Measurements from ENCODE around the gene C12orf42.

The C12orf42 gene

DNA sequence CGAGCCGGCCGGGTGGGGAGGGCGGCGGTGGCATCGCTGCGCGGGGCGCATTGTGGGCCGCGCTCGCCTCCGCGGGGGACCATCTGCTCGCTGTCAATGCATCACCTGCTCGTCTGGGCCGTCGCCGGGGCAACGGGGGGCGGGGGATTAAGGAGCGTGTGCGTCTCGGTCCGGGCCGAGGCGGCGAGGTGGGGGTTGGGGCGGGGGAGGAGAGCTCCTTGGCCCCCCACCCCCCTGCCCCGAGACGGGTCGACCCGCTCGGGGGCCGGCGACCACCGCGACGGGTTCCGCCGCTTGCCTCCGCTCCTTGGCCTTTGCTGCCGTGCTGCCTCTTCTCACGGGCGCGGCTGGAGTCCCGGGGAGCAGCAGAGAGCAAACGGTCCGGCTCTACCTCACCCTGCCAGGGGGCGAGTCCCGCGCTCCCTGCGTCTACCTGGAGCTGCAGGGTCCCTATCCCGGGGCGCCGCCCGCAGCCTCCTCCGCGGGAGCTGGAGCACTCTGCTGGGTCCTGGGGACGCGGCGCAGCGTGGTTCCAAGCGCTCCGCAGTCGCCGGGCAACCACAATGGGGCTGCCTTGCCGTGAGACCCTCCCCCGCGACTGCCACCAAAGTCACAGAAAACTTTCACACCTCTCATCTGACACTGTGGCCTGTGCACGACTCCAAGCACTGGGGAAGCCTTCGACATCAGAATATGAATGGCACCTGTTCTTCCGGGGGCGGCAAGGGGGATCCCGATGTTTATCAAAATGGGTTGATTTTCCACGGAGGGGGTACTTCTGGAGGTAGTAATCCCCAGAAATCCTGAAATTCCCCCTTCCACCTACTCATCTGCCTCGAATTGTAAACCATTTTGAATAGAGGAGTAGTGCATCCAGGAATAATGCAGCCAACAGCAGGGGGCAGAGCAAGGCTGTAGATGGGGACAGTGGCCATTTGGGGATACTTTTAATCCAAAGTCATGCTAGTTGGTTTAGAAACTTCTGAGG lies at the start of gene C12orf42:
Gene C12orf42, minus strand, starts transcription at position 500 of the 988 bp plus-strand sequence. CDS start 17,542 bp downstream, outside the sequence.
- peak; percentile 20 for DNase-seq

DNA sequence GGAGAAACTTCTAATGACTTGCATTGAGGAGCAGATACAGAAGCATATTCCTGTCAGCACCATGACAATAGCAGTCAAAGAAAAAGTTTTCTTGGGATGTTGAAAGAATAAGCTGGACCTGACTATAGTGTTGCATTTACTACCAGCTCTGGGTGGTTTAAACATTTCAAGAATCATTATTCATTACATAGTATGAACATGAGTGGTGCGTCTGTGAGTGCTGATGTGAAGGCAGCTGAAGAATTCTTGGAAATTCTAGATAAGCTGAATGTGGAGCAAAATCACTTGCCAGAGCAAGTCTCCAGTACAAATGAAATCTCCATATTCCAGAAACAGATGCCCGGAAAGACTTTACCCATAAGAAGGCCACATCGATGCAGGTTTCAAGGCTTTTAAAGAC lies 46.3 kb upstream of the C12orf42 start:
- DNase-seq, result no peak

DNA sequence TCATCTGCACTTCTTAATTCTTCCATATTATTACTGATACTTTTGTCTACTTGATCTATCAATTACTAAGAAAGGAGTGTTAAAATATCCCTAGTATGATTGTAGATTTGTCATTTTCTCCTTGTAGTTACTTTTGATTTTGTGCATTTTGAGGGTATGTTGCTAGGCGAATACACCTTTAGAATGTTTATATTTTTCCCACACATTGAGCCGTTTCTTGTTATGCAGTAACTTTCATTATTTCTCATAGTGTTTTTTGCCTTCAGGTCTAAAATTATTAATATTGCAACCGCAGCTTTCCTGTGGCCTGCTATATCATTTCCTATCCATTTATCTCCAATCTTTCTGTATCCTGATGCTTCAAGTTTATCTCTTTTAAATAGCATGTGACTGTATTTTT lies 44.6 kb upstream of the C12orf42 start:
- DNase-seq, result no peak

DNA sequence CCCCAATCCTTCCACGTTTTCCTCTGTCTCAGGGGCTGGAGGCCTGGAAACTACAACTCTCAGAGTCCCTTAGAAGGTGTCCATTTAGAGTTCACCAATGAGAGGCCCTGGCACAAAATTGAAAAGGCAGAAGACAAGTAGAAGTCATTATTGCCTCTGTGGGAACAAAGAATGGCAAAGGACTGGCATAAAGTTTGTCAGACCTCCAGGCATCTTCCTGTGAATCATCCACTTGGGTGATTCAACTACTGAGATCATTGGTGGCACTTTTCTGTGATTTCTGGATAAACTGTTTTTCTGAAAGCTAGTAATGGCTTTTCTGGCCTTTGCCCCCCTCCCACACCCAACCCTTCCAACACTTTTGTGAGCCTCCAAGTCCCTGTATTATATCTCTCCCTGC lies 42.6 kb upstream of the C12orf42 start:
- DNase-seq, result no peak

DNA sequence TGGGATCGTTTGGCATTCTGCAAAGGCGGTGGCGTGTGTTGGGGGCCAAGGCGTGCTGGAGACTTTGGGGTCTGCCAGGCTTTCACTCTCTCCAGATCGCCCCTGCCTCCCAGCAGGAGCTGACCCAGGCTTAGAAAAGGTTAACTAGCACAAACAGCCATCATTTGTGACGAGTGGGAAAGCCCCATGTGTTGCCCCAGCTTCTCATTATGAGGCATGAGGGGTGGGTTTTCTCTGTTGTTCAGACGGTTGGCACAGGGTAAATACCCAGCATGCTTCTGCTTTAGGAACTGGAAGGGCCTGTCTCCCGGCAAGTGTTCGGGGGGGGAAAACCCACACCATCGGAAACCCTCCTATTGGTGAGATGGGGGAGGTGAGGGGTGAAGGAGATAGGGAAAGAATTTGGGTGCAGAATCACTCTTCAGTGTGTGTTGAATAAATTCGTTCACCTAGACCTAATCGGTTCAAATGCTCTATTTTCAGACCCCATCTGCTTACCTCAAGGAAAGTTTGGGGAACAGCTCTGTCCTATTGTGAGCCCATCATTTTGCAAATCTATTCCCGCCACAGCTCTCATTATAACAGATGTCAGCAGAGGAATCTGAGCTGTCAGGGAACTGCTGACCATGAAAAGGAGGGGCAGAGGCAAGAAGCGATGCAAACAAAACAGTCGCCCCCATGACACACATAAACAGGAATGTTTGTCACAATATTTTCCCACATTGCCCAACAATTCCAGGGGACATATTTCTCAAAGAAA lies 34.7 kb upstream of the C12orf42 start:
- no peak for DNase-seq

DNA sequence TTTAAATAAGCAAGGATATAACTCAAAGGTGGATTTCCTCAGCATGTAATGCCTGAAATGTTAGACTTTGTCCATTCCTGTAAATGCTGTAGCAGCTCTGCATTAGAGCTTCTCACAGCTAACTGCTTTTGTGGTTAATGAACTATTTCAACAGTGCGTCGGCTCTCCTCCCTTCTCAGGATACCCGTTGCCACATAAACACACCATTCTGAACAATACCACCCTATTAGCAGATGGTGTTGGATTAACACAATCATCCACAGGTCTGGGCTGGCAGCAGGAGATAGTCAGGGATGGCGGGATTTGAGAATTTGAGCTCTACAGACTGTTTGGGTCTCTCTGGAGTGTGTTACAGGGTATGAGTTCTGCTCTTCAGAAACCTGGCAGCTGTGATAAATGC lies 33.5 kb upstream of the C12orf42 start:
- DNase-seq, result no peak

DNA sequence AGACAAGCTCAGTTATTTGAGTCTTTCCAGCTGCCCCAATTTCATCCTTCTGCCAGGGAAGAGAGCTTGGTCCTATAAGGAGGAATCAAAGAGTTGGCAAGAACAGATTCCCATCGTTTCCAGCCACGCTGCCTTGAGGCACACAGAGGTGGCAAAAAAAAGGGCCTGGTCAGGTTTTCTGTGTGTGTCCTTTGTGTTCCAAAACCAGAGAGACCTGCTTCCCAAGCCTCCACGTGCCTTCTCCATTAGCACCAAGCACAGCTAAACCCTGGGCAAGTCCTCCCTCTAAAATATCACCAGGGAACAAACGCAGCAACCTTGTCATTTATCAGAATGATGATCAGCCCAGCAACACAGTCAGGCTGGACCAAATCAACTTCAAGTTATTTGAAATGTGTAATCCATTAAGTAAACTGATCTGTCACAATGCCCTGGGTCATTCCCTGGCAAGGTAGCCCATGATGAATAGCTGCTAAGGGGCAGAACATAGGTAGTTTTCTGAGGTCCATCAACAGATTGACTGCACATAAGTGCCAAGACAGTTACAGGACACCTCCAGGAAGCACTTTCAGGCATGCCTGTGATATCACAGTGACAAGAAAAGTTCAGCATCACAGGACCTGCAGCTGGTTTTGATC lies 28.6 kb upstream of the C12orf42 start:
- DNase-seq, result no peak

DNA sequence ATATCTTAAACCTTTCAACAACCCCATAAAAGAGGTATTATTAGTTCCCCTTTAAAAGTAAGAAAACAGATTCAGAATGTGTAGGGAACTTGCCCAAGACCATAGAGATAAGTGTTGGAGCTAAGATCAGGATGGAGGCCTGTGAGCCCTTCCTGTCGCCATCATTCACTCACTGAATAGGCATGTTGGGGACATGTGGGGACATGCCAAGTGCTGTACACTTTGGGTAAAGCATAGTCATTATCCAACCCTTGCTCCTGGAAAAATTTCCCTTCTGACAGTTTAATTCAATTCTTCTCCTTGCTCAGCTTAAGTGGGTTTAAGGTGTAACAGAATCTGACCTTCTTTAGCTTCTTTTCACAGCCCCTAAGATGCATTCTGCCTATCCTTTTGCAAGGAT lies 28.0 kb upstream of the C12orf42 start:
- DNase-seq, result no peak

DNA sequence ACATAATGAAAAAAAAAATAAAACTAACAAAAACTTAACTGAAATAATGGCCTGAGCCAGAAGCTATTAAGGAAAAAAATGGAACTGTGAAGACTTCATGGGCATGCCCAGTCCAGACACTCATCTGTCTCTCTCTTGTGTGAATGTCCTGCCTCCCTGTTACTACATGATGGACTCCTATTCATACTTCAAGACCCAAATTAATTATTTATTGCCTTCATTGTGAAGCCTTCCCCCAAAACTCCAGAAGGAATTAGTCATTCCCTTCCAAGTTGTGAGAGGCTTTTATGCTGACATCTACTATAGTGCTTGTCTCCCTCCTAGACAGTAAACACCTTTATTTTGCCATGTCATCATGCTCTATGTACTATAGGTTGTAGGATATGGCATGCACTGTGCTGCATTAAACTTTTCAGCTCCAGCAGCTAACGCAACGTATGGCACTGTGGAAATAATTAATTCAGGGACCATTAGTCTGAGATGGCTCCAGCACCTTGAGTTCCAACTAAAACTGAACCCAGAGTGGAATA lies 25.0 kb upstream of the C12orf42 start:
- DNase-seq, result no peak

DNA sequence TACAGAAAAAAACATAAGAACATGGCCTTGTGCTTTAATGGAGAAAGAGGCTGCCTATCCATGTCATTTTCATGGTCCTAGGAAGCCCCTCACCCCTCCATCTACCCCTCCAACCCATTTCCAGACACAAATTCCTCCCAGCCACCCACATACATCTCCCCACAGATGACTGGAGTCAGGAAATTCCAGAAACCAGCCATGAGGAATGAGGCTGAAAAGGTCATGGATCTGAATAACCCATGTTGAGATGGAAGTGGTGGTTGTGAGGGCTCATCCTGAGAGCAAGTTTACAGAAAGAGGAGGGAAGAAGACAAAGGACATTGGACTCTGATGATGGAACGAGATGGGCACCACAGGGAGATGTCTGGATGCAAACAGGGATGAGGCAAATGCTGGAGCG lies 23.9 kb upstream of the C12orf42 start:
- no peak for DNase-seq

DNA sequence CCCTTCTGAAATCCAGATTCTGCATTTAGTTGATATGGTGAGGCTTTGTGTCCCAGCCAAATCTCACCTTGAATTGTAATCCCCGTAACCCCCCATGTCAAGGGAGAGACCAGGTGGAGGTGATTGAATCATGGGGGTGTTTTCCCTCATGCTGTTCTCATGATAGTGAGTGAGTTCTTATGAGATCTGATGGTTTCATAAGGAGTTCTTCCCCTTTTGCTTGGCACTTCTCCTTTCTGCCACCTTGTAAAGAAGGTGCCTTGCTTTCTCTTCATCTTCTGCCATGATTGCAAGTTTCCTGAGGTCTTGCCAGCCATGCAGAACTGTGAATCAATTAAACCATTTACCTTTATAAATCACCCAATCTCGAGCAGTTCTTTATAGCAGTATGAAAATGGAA lies 23.1 kb upstream of the C12orf42 start:
- no peak for DNase-seq

DNA sequence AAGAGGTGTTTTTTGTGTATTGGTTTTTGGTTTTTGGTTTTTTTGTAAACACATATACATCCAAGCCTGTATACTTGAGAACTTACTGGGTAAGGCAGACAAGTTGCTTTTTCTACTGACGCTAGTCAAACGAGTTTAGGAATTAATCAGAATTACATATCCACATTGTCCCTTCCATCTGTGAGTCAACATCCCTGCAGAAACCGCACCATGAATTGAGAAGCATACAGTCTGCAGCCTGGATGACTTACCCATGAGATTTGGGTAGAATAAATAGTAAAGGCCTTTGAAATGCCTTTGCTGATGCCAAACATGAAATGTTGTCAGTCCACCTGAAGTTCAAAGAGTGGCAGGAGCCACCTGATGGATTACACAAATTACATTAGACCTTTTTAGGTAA lies 21.4 kb upstream of the C12orf42 start:
- DNase-seq, result no peak

DNA sequence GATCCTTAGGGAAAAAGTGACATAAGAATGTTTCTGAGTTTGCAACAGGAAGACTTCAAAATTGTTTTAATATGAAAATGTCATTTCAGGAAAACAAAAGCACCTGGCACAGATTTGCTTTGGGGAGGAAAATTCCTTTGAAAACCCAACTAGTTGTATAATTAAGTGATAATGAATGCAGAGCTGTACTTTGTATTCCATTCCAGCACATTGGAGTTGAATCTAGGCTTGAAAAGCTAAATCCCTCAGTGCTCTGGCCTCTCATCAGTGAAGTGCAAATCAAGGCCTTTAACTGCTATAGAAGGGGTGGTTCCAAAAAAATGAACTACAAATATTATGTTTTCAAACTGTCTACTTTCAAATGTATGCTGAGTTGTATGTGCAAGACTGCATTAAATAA lies 19.6 kb upstream of the C12orf42 start:
- DNase-seq, result no peak

DNA sequence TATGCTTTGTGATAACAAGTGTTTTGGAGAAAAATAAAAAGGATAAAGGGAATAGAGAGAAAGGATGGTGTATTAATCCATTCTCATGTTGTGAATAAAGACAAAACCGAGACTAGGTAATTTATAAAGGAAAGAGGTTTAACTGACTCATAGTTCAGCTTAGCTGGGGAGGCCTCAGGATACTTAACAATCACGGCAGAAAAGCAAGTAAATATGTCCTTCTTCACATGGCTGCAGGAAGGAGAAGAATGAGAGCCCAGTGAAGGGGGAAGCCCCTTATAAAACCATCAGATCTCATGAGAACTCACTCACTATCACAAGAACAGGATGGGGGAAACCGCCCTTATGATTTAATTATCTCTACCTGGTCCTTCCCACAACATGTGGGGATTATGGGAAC lies 18.1 kb upstream of the C12orf42 start:
- no peak for DNase-seq

DNA sequence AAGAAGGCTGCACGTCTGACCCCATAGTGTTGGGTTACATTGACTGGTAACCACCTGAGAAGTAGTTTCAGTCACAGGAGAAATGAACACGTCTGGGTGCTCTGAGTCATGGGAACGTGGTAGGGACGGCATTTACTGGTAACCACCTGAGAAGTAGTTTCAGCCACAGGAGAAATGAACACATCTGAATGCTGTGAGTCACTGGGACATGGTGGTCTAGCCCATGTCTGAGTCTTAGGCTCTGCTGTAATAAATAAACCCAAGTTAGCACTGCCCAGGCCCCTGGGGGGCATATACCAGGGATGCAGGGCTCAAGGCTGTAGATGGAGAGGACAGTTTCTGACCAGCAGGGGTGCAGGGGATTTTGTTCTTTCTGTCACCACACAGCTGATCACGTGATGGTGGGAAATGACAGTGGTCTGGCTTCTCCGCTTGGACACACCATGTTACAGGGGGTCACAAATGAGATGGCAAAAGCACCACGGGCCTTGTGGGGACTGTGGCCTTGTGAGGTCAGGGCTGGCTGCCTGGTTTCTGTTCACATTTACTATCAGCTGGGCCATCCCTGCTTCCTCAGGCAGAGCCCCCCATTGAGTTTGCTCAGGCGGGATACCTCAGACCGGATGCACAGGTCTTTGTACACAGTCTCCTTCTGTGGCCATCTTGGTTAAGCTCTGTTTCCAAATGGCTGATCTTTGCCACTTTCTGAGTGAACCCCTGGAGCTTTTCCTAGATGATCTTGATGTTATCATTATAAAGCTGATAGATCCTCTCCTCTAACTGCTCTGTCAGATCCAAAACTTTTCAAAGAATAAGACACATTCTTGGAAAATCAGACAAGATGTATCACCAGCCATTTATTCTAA lies 9.8 kb upstream of the C12orf42 start:
- DNase-seq, result peak; percentile 33

DNA sequence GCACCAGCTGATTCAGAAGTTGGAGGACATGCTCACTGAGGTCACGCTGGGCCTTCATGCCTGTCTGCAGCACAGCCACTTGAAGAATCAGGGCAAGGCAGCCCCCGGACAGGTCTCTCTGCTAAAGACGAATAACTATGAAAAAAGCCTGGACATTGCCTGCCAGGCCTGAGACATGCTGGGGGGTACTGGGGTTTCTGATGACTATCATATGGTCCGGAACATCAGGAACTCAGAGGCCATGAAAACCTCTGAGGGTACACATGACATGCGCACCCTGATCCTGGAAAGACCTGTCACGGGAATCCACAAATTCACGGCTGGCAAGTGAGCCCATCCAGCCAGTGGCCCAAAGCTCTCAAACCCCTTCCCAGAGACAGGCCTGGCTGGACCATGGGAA lies 8.8 kb upstream of the C12orf42 start:
- no peak for DNase-seq

DNA sequence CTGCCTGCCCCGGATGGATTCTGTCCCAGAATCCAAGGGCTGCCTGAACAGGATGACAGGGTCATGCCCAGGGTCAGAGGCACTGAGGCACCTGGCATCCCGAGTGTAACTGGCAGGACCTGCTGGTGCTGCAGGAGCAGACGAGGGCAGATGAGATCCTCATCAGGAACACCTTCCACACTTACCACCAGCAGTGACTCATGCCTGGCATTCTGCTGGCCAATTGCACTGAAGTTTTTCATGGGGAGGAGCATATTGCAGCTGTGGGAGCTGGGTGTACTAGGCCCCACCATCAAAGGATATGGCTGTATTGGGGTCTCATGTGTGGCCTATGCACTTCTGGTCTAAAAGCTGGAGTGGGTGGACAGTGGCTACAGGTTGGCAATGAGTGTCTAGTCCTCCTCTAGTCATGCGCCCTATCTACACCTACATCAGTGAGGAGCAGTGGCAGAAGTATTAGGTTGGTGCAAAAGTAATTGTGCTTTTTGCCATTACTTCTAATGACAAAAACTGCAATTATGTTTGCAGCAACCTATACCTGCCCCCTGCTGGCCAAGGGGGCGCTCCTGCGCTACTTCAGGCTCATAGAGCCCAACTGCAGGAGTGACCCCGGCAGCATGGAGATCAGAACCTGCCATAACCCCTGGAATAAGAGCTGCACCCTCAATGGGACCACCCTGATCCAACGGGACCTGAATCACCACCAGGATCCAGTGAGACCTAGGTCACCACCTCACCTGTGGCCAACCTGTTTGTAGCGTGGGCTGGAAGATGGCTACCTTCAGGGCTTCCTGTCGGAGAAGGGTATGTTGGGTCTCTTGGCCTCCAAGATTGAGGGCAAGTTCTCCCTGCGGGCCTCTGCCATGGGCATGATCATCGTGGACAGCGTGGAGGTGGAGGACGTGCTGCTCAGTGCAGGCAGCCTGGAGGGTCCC lies 8.0 kb upstream of the C12orf42 start:
- peak; percentile 7 for DNase-seq

DNA sequence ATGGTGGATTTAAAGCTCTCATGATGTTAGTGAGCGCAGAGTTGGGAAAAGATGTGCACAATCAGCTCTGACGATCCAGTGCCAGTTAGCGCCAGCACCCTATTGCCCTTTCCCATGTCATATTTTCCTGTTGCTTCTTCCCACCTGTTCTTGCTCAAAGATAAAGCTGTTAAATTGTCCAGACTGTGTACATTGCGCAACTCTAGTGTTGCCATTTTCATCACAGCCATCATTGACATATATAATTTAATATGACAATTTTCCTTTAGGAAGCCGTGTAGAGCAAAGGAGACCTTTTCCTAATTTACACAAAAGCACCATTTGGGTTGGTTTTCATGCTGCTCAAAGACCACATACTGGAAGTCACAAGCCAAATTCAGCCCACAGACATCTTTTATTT lies 5.7 kb upstream of the C12orf42 start:
- no peak for DNase-seq

DNA sequence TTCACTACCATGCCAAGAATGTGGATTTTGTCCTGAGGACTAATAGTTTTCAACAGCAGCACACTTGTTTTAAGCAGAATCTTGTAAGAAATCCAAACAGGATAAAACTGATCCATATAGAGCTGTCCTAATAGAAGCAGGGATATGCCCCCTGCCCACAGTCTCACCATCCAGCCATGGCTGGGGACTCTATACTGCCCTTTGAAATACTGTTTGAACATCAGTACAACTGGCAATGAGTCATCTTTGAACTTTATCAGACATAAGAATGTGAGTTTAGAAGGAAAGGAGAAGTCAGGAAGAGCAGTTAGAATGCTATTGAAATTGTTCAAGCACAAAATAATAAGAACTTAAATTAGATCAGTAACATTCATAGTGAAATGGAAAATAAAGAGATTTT lies 3.8 kb upstream of the C12orf42 start:
- no peak for DNase-seq

DNA sequence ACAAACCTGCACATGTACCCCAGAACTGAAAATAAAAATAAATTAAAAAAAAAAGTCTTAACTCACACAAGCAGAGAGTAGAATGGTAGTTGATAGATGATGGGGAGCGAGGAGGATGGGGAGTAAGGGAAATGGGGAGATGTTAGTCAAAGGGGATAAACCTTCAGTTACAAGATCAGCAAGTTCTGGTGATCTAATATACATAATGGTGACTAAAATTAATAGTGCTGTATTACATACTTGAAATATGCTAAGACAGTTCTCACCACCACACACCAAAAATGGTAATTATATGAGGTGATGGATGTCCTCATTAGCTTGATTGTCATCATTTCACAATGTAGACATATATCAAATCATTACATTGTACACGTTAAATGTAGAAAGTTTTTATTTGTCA lies 3.2 kb upstream of the C12orf42 start:
- no peak for DNase-seq

All from stimulated activated naive CD4-positive, alpha-beta T cell treated with Interleukin-2 at 50 U/mL for 16 hours (primary cell).